Liver (tissue), 3 donors: ENCODE results near the gene TMEM100.

ENCODE experiments used
- GABPA ChIP-seq, 2 donors: IDR thresholded peaks in 1 of 2; conservative IDR thresholded peaks in 1 of 2; 2 replicates each; pipeline ENCODE4 v1.6.1; 2016; ENCODE audit warnings: antibody characterized with exemption in 2 of 2, mild to moderate bottlenecking in 1 of 2, moderate library complexity in 1 of 2
- JUND ChIP-seq, 2 donors: IDR thresholded peaks; 2 replicates each; pipeline ENCODE4 v1.6.1; 2016; ENCODE audit warnings: antibody characterized with exemption in 2 of 2
- RAD21 ChIP-seq, 2 donors: IDR thresholded peaks; 2 replicates each; pipeline ENCODE4 v1.6.1; 2016; ENCODE audit warnings: antibody characterized with exemption in 2 of 2, mild to moderate bottlenecking in 2 of 2
- YY1 ChIP-seq: IDR thresholded peaks from 2 replicates; pipeline ENCODE4 v1.6.1; 2016; ENCODE audit warnings: antibody characterized with exemption, mild to moderate bottlenecking
- TF ChIP-seq, protein P1 (sequence below): fragments of 150-350 bp; IDR thresholded peaks from 2 replicates; pipeline ENCODE4 v1.5.1; 2017; ENCODE audit warnings: improper control_type of control experiment, low read depth, low read length; ENCODE audit not compliant: missing input control
- TF ChIP-seq, protein P2 (sequence below): IDR thresholded peaks from 2 replicates; pipeline ENCODE4 v1.6.1; 2016; ENCODE audit warnings: antibody characterized with exemption, mild to moderate bottlenecking
- TF ChIP-seq, protein P3 (sequence below): IDR thresholded peaks from 2 replicates; pipeline ENCODE4 v1.6.1; 2016; ENCODE audit warnings: antibody characterized with exemption
- donor health status: healthy.
- donor health status: healthy.

DNA sequence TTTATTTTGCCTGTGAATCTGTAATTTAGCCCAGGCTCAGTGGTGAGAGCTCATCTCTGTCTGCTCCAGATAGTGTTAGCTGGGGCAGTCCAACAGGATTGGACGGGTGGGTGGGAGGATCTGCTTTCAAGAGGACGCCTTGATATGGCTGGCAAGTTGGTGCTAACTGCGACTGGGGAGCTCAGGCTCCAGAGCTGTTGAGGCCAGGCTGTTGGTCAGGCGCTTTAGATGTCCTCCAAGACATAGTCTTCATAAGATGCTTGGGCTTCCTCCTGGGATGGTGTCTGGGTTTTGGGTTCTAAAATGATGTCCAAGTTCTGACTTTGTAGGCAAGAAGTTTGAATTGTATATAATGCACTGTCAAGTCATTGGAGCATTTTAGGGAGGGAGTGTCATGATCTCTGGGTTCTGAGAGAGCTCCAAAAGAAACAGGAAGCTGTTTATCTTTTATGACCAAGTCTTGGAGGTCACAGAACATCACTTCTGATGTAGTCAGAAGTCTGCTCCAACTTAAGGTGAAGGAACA is 15.4 kb upstream of the TMEM100 start:
- TF ChIP-seq, protein P1, sequence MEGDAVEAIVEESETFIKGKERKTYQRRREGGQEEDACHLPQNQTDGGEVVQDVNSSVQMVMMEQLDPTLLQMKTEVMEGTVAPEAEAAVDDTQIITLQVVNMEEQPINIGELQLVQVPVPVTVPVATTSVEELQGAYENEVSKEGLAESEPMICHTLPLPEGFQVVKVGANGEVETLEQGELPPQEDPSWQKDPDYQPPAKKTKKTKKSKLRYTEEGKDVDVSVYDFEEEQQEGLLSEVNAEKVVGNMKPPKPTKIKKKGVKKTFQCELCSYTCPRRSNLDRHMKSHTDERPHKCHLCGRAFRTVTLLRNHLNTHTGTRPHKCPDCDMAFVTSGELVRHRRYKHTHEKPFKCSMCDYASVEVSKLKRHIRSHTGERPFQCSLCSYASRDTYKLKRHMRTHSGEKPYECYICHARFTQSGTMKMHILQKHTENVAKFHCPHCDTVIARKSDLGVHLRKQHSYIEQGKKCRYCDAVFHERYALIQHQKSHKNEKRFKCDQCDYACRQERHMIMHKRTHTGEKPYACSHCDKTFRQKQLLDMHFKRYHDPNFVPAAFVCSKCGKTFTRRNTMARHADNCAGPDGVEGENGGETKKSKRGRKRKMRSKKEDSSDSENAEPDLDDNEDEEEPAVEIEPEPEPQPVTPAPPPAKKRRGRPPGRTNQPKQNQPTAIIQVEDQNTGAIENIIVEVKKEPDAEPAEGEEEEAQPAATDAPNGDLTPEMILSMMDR = no peak
- TF ChIP-seq, protein P2, sequence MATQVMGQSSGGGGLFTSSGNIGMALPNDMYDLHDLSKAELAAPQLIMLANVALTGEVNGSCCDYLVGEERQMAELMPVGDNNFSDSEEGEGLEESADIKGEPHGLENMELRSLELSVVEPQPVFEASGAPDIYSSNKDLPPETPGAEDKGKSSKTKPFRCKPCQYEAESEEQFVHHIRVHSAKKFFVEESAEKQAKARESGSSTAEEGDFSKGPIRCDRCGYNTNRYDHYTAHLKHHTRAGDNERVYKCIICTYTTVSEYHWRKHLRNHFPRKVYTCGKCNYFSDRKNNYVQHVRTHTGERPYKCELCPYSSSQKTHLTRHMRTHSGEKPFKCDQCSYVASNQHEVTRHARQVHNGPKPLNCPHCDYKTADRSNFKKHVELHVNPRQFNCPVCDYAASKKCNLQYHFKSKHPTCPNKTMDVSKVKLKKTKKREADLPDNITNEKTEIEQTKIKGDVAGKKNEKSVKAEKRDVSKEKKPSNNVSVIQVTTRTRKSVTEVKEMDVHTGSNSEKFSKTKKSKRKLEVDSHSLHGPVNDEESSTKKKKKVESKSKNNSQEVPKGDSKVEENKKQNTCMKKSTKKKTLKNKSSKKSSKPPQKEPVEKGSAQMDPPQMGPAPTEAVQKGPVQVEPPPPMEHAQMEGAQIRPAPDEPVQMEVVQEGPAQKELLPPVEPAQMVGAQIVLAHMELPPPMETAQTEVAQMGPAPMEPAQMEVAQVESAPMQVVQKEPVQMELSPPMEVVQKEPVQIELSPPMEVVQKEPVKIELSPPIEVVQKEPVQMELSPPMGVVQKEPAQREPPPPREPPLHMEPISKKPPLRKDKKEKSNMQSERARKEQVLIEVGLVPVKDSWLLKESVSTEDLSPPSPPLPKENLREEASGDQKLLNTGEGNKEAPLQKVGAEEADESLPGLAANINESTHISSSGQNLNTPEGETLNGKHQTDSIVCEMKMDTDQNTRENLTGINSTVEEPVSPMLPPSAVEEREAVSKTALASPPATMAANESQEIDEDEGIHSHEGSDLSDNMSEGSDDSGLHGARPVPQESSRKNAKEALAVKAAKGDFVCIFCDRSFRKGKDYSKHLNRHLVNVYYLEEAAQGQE = no peak
- TF ChIP-seq GABPA (IDR thresholded peaks at IDR 0.05 in 1 of 2, conservative IDR thresholded peaks at IDR 0.05 in 1 of 2) = no peak
- TF ChIP-seq, protein P3, sequence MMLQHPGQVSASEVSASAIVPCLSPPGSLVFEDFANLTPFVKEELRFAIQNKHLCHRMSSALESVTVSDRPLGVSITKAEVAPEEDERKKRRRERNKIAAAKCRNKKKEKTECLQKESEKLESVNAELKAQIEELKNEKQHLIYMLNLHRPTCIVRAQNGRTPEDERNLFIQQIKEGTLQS = no peak
- no peak for TF ChIP-seq RAD21 (IDR thresholded peaks at IDR 0.05)
- no peak for TF ChIP-seq JUND (IDR thresholded peaks at IDR 0.05)
- no peak for TF ChIP-seq YY1
